NCI-H345 (cell line): Measurements from ENCODE around the gene ATAD2B.
"Not testable (repeated sequence)": the region's sequence is repeated elsewhere in the genome, so short reads cannot be mapped to it uniquely, and the experiment has no call there.

Source experiments
- DNase-seq: peaks from one replicate; lab custom pipeline; 2025; lab: John Stamatoyannopoulos, UW

Gene ATAD2B

GRCh38 chr2:23926750-23927571 lies at the start of gene ATAD2B:
TSS of gene ATAD2B (minus strand) at chr2:23927123. CDS start at chr2:23926770, 353 bp downstream.
- DNase-seq = peak; percentile 98

DNA sequence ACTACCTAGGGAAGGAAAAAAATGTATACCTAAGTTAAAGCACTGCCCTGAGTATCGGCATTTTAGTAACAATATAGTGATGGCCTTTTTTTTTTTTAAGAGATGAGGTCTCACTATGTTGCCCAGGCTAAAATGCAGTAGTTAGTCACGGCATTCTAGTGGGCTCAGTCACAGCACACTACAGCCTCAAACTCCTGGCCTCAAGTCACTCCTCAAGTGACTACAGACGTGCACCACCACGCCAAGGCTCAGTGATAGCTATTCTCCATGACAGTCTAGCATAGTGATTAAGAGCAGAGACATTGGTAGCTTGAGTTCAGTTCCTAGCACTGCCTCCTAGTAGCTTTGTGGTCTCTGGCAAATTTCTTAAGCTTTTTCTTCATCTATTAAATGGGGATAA lies 40.9 kb upstream of the ATAD2B start:
- no peak for DNase-seq

DNA sequence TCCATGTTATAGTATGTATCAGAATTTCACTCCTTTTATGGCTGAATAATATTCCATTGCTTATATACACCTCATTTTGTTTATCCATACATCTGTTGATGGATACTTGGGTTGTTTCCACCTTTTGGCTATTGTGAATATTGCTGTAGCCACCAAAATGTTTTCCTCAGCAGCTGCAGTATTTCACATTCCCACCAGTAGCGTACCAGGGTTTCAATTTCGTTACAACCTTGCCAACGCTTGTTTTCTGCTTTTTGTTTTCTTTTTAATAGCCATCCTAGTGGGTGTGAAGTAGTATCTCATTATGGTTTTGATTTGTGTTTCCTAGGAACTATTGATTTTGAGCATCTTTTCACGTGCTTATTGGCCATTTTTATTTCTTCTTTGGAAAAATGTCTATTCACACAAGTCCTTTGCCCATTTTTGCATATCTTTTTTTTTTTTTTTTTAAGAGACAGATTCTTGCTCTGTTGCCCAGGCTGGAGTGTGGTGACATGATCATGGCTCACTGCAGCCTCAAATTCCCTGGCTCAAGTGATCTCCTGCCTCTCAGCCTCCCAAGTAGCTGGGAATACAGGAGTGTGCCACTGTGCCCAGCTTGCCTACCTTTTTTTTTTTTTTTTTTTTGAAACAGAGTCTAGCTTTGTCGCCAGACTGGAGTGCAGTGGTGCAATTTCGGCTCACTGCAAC lies 27.5 kb upstream of the ATAD2B start:
- no peak for DNase-seq

DNA sequence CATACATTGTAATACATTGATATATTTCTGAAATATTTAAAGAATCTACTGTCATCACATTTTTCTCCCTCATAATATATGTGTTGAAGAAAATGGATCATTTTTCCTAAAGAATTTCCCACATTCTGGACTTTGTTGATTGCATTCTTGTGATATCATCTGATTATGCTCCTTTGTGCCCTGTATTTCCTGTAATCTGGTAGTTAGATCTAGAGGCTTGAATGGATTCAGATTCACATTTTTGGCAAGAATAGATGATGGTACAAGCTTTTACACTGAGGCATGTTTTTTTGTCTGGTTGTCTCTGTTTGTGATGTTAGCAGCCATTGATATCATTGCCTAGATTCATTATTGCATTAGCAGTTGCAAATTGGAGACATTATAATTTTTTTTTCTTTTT lies 26.7 kb upstream of the ATAD2B start:
- no peak for DNase-seq

GRCh38 chr2:23952558-23952957 lies 25.6 kb upstream of the ATAD2B start:
- not testable (repeated sequence) for DNase-seq

DNA sequence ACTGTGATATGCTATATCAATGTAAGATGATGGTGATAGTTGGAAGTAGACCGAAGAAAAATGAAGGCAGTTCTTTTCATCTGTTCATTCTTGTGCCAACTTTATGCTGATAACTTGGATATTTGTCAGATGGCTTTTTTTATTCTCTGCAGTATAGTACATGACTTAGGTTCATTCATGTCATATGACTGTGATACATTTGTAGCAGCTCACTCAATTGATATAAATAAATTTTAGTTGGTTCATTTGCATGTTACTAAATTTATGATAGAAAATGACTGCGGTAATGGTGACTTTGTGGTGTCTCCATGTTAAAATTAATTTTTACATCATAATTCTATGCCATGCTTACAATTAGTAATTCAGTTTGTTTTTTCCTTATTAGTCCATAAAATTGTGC lies 20.4 kb upstream of the ATAD2B start:
- DNase-seq = no peak

GRCh38 chr2:23944976-23945375 lies 18.1 kb upstream of the ATAD2B start:
- DNase-seq = no peak

DNA sequence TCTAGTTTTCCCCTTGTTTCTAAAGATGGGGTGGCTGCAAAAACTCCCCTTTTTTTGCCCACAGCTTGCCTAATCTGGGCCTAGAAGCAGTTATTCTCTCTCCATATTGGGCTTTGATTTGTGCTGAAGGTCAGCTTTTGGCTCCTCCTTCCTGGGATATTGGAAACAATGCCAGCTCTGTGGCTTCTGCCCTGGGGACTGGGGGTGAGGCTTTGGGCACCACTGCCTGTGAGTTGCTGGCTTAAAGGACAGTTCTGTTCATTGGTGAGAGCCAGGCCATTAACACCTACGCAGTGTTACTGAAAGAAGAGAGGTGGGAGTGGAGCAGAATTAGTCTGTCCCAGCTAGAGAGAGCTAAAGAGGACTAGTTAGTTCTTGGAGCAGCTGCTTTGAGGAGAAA lies 17.6 kb upstream of the ATAD2B start:
- no peak for DNase-seq

DNA sequence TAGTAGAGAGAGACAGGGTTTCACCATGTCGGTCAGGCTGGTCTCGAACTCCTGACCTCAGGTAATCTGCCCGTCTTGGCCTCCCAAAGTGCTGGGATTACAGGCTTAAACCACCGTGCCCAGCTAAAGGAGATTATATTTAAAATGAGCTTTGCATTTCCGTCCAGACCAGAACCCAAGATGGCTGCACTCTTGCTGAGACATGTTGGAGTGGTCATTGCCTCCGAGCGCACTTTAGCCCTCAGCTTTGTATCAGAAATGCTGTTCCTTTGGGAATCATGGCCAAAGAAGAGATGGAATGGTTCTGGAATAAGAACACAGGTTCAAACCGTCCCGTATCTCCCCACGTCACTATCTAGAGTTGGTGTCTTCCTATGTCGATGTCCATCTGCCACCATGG lies 16.7 kb upstream of the ATAD2B start:
- DNase-seq = no peak

DNA sequence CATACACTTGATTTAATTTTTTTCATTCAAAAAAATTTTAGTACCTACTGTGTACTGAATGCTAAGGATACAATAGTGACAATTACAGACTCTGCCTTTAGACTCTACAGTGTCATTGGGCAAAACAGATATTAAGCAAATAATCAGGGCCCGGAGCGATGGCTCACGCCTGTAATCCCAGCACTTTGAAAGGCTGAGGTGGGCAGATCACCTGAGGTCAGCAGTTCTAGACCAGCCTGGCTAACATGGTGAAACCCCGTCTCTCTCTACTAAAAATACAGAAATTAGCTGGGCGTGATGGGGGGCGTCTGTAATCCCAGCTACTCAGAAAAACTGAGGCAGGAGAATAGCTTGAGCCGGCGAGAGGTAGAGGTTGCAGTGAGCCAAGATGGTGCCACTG lies 14.7 kb upstream of the ATAD2B start:
- DNase-seq = no peak

DNA sequence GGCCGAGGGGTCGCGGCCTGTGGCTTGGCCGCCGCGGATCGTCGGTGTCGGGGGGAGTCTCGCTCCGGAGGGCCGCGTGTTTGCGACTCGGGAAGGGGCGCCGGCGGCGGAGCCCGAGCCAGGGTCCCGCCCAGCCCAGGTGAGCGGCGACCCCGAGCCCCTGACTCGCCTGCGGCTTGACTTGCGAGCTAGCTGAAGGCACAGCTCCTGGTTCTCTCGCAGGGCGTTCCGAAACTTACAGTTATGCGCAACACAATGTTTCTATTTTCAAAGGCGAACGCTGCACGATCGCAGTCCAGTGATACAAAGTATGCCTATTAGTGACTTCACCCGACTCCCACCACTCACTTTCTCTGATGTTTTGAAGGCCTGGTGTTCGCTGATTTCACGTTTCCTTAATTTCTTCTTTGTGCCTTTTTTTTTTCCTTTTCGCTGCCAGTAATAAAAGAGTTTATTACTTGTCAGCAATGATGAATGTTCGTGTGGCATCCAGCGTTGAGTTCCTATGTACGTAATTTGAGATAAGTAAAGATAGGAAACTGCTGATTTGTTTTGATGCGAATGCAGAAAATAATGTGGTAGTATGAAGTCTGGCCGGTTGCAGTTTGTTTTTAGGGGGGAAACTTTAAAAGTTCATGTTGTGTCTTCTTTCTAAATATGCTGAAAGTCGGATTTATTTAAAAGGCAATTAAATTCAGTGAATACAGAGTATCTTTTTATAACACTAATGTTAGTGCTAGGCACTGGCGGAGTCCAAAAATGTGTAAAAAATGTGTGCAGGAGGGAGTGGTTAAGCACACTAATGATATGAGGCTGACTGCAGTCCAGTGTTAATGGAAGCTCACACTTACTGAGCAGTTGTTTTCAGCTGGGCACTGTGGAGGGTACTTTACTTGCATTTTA lies 14.0 kb upstream of the ATAD2B start:
- DNase-seq = peak; percentile 43

DNA sequence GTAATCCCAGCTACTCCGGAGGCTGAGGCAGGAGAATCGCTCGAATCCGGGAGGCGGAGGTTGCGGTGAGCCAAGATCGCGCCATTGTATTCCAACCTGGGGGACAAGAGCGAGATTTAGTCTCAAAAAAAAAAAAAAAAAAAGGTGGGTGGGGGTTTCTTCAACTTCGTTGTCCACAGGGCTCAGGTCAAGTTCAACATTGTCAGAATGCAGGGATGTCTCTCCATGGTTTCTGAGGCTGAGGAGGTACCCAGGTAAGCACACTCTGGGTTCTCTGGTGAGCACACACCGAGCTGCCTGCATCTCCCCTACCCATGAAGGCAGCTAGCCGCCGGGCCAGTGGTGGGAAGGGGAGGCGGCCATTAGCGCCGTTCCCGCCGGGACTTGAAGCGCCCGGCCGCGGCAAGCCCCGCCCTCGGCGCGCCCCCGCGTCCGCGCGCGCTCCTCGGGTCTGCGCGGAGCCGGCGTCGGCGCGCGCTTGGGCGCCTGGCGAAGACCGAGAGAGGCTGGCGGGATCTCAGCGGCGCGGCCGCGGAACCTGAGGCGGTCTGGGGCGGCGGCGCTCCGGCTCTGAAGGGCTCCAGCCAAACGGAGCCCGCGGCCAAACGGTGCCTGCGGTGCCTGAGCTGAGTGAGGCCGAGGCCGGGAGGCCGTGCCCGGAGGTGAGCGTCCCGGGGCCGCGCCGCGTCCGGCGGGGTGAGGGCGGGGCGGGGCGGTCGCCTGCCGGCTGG lies 13.2 kb upstream of the ATAD2B start, which contains the start of gene UBXN2A:
TSS of gene UBXN2A (plus strand) at position 477 of the 731 bp plus-strand sequence. CDS start 17,852 bp downstream, outside the sequence.
- DNase-seq = peak; percentile 95

DNA sequence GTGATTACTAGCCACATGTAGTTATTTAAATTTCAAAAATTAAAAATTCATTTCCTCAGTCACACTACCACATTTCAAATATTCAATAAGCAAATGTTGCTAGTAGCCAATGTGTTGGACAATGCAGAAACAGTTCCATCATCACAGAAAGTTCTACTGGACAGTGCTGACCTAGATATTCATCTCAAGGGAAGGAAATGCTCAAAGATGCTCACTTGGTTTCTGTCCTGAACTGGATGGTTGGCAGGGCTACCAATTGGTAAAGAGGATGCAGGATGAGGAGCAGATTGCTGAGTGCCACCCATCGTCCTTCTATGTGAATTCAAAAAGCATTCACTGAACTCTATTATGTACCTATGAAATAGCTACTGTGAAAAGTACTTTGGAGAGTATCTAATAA lies 7.3 kb upstream of the ATAD2B start:
- DNase-seq = no peak

GRCh38 chr2:23926290-23926749 lies 603 bp downstream of the ATAD2B start:
- DNase-seq = peak; percentile 43

DNA sequence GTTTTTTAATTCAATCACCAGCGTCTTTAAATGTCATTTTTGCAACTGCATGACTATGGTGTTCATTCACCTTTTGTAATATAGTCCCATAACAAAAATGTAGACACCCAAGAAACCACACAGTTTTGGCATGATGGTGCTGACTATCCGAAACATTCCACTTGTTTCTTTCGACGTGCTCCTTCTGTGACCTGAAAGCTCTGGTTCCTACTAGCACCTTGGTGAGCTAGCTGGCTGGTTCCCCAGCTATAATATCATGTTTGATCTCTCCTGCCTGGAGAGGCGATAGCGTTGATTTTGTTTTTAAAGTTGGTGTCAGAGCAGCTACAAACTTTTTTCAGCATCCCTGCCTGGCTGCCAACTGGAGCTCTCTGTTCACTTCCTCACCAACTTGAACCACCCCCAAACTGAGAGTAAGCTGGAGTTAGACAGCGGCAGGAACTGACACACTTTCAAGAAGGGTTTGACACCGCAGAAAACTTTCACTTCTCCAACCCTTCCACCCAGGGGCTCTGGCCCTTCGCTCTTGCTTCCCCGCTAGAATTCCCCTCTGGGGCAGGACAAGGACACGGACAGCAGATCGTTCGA lies 1.1 kb downstream of the ATAD2B start:
- peak; percentile 45 for DNase-seq

- DNase-seq = no peak
Observed at GRCh38 chr2:23924589-23925359, 2.1 kb downstream of the ATAD2B start.

DNA sequence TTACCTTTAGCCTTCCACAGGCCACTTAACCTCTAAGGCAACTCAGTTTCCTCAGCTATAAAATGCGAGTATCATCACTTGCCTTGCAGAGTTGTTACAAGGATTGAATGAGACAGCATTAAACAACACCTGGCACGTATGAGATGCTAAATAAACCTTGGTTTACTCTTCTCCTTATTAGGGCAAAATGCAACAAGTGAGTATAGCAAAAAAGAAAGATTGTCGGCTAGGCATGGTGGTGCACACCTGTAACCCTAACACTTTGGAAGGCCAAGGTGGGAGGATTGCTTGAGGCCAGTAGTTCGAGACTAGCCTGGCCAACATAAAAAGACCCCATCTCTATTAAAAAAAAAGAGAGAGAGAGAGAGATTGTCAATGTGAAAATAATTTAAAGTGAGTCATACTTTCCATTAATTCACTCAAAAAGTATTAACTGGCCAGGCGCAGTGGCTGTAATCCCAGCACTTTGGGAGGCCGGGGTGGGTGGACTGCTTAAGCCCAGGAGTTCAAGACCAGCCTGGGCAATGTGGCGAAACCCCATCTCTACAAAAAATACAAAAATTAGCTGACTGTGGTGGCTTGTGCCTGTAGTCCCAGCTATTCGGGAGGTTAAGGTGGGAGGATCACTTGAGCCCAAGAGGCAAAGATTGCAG lies 8.0 kb downstream of the ATAD2B start:
- no peak for DNase-seq

DNA sequence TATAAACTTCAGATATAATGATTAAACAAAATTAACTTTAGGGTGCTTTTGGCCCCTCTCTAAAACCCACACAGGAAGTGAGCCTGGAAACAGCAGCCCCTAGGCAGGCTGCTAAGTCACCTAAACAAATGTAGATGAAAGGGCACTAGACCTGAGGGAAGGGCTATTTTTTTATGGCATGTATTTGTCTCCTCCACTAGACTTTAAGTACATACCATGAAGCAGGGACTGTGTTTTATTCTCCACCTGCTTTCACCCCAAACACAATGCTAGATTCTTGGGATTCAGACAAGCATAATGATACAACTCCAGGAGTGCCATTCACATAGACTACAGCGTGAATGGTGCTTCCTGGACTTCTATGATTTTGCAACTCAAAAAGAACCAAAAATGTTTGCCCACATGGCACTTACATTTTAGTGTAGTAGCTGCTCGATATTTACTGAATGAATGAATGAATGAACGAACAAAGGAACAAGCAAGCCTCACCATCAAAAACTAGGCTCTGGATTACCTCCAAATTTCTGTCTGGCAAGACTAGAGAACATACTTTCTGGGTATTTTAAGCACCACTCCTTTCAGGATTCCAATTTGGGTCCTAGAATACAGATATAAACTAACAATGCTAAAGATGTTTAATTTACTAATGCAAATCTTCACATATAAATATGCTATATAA lies 10.1 kb downstream of the ATAD2B start:
- DNase-seq = peak; percentile 62

DNA sequence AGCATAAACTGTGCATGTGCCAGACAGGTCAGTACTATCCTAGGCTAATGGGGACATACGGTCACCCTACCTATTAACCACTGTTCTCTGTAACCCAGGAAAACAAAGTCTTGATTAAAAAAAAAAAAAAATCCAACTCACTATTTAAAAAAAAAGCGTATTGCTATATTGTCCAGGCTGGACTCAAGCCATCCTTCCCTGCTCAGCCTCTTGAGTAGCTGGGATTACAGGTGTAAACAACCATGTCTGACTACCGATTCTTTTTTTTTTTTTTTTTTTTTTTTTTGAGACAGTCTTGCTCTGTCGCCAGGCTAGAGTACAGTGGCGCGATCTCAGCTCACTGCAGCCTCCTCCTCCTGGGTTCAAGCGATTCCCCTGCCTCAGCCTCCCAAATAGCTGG lies 11.6 kb downstream of the ATAD2B start:
- DNase-seq = no peak
